GM12865 (cell line): ENCODE data around the gene SLC10A3.

Experiments
- DNase-seq: peaks from one replicate; pipeline ENCODE4 v3.0.0; 2010; ENCODE audit warnings: low read depth
- H3K4me3 ChIP-seq: 2 replicates; pipeline ENCODE4 v1.5.1; 2011; ENCODE audit warnings: mild to moderate bottlenecking, low read depth, low read length, control low read depth
- CTCF ChIP-seq: IDR thresholded peaks from 2 replicates; pipeline ENCODE4 v1.5.1; 2011; ENCODE audit warnings: low read length, control low read depth, low read depth, inconsistent platforms; ENCODE audit not compliant: insufficient read depth; ENCODE audit errors: missing control alignments

The SLC10A3 gene

GRCh38 chrX:154530286-154530685, 39.9 kb upstream of the SLC10A3 start:
- no peak overlapping the region for H3K4me3 ChIP-seq
- no peak for TF ChIP-seq CTCF

GRCh38 chrX:154529206-154529612, 38.8 kb upstream of the SLC10A3 start:
- no peak overlapping the region for H3K4me3 ChIP-seq
- TF ChIP-seq CTCF: no peak
- no peak for DNase-seq

More at GRCh38 chrX:154530286-154530685, 39.9 kb upstream of the SLC10A3 start:
- DNase-seq: no peak

- TF ChIP-seq CTCF: peak; percentile 45
- DNase-seq: peak; percentile 76
- H3K4me3 ChIP-seq: peak overlapping the region; percentile 46
These were observed 36.7 kb upstream of the SLC10A3 start for GRCh38 chrX:154526901-154527675.

- DNase-seq: no peak
- no peak overlapping the region for H3K4me3 ChIP-seq
These were observed 35.4 kb upstream of the SLC10A3 start for GRCh38 chrX:154525606-154526490.

GRCh38 chrX:154519389-154519788, 29.0 kb upstream of the SLC10A3 start:
- no peak for DNase-seq
- H3K4me3 ChIP-seq: no peak overlapping the region
- no peak for TF ChIP-seq CTCF

More at GRCh38 chrX:154525606-154526490, 35.4 kb upstream of the SLC10A3 start:
- no peak for TF ChIP-seq CTCF

GRCh38 chrX:154517101-154517781, 26.8 kb upstream of the SLC10A3 start:
- no peak for TF ChIP-seq CTCF
- no peak overlapping the region for H3K4me3 ChIP-seq
- DNase-seq: no peak
